ENCODE data around the gene MAP2K5.
"Not testable (repeated sequence)": the region's sequence is repeated elsewhere in the genome, so short reads cannot be mapped to it uniquely, and the experiment has no call there.

MAP2K5 gene

GRCh38 chr15:67672834-67673233 is 130.3 kb downstream of the MAP2K5 start:
- DNase-seq (ENCODE audit: low read depth): not testable (repeated sequence)

GRCh38 chr15:67674983-67675382 is 132.5 kb downstream of the MAP2K5 start:
- DNase-seq (ENCODE audit: low read depth): no peak

- DNase-seq (ENCODE audit: low read depth): no peak
Measured at GRCh38 chr15:67678089-67678488, 135.6 kb downstream of the MAP2K5 start.

DNA sequence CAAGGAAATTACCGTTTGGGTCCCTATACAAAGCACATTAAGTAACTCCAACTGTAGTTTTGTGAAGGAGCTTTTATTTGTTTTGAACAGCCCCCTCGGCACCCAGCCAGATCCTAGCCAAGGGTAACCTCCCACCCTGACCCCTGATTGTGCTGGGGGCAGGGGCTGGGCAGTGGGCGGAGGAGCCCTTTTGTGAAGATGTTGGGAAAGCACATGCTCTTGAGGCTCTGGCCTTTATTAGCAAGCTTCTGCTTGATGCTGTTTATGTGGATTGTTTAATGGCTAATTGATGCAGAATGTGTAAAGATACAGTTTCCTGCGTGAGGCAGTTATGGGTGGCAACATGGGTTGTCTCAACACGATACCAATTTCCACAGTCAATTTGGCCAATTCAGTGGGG is 136.5 kb downstream of the MAP2K5 start:
- no peak for DNase-seq (ENCODE audit: low read depth)

DNA sequence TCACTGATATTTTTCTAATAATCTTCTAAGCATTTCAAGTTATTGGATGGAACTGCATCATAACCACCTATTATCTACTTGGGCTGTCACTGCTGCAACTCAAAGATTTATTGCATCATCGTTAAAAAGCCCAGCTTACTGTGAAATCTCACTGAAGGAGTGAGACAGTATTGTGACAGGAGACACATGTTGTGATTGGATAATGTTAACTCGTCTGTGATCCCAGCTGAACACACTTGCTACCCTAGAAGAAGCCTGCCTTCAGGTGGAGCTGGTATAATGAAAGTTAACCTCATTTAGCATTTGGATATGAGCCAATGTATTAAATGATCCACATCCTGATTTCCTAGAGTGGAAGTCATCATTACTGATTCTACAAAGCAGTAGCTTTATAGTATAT is 138.1 kb downstream of the MAP2K5 start:
- no peak for DNase-seq (ENCODE audit: low read depth)

DNA sequence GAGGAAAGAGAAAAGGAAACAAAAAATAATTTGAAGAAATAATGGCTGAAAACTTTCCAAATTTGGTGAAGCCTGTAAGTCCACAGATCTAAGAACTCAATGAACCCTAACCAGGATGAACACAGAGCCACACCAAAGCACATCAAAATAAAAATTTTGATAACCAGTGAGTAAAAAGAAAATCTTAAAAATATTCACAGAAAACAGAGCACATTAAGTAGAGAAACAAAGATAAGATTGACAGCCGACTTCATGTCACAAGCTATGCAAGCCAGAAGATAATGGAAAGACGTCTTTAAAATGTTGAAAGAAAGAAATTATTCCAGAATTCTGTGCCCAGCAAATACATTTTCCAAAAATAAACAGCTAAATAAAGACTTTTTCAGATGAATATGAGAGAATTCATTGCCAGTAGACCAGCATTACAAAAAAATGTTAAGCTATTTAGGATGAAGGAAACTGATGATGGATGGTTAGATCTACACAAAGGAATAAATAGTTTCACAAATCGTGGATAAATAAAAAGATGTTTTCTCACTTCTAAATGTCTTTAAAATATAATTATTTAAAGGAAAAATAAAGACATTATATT is 142.6 kb downstream of the MAP2K5 start:
- no peak for DNase-seq (ENCODE audit: low read depth)

- no peak for DNase-seq (ENCODE audit: low read depth)
Measured at GRCh38 chr15:67685716-67686115, 143.2 kb downstream of the MAP2K5 start.

- no peak for DNase-seq (ENCODE audit: low read depth)
Measured at GRCh38 chr15:67690936-67691335, 148.4 kb downstream of the MAP2K5 start.

- DNase-seq (ENCODE audit: low read depth): no peak
Measured at GRCh38 chr15:67691450-67691849, 148.9 kb downstream of the MAP2K5 start.

- no peak for DNase-seq (ENCODE audit: low read depth)
Measured at GRCh38 chr15:67692573-67692972, 150.1 kb downstream of the MAP2K5 start.

DNA sequence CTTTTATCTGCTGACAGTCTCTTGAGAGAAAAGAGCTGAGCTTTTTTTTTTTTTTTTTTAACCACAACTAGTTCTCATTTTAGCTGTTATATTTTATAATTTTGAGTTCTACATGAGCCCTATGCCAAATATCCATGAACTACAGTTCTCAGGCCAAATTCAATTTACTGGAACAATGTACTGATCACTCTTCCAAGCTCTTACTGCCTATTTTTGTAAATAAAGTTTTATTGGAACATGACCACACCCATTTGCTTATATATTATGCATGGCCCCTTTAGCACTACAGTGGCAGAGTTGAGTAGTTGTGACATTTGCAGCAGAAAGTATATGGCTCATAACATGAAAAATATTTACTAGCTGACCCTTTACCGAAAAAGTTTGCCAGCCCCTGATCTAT is 153.6 kb downstream of the MAP2K5 start:
- DNase-seq (ENCODE audit: low read depth): no peak

- DNase-seq (ENCODE audit: low read depth): no peak
Measured at GRCh38 chr15:67700023-67700422, 157.5 kb downstream of the MAP2K5 start.

GRCh38 chr15:67701669-67702068 is 159.2 kb downstream of the MAP2K5 start:
- DNase-seq (ENCODE audit: low read depth): no peak

DNA sequence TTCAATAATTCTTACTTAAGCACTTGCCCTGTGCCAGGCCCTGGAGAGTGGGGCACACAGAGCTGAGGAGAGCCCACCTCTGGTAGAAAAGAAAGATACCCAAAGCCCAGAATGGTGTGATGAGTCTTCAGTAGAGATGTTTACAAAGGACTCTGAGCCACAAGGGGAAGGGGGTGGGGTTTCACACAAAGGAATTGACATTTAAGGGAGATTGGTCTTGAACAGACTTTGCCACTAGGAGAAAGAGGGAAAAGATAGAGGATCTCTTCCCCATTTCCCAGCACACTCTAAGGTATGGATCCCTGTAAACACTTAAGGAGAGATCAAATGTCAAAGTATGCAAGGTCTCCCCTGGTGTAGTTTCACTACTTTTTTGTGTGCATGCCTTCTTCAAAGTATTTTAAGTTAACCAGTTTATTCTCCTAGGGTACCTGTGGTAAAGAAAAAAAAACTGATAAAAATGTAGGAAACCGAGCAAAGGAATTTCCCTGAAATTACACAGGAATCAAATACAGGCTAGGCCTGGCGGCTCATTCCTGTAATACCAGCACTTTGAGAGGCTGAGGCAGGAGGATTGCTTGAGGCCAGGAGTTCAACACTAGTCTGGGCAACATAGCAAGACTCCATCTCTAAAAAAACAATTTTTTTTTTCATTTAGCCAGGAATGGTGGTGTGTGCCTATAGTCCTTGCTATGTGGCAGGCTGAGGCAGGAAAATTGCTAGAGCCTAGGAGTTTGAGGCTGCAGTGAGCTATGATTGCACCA is 165.2 kb downstream of the MAP2K5 start:
- DNase-seq (ENCODE audit: low read depth): no peak

DNA sequence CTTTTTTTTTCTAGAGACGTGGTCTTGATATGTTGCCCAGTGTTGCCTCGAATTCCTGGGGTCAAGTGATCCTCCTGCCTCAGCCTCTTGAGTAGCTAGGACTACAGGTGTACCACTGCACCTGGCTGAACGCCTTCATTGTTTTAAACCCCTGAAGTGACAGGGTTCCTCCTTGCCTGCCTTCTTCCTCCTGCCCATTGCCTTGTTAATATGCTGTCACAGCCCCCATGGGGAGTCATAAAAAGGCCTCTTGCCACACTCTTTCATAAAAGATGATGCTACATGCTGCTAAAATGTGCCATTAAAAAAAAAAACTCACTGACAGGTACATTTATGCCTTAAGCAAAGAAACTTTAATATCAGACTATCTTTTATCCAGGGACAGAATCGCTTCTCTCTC is 166.0 kb downstream of the MAP2K5 start:
- no peak for DNase-seq (ENCODE audit: low read depth)

- no peak for DNase-seq (ENCODE audit: low read depth)
Measured at GRCh38 chr15:67715170-67715569, 172.7 kb downstream of the MAP2K5 start.

DNA sequence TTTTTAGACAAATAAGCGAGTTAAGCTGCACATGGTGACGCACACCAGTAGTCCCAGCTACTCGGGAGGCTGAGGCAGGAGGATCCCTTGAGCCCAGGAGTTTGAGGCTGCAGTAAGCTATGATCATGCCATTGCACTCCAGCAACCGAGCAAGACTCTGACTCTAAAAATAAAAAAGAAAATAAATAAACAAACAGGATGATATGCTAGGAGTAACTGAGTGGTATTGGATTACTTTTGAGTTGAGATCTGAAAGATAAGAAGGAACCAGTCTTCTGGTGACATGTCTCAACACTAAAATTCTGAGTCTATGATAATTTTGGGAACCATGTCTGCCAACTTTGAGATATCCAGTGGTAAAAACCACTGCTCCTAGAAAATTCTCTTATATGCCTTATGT is 173.7 kb downstream of the MAP2K5 start:
- no peak for DNase-seq (ENCODE audit: low read depth)

GRCh38 chr15:67717776-67718175 is 175.3 kb downstream of the MAP2K5 start:
- no peak for DNase-seq (ENCODE audit: low read depth)

GRCh38 chr15:67719330-67719959 is 176.9 kb downstream of the MAP2K5 start:
- no peak for DNase-seq (ENCODE audit: low read depth)

DNA sequence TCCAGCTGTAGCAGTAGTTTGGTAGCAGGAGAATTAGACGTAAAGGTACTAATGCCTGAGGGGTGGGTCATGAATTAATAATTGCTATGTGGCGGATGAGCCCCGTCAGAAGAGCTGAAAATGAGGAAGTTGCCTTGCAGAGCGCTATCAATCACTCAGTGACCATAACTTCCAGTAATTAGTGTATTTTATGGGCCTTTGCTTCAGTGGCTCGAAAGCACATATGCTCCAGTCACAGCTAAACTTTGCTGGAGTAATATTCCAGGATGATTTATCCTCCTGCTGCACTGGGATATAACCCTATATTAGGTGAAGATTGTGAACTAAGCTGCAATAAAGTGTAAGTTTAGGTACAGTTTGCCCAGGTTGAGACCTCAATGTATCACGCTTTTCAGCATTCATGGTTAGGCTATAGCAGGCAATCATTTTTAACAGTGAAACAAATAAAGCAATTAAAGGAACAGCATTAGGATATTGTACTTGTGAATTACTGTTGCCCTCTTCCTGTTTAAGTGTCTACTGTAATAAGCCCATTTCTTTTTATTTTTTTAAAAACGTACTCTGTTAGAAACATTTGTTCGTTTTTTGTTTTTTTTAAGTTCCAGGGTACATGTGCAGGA is 178.2 kb downstream of the MAP2K5 start:
- no peak for DNase-seq (ENCODE audit: low read depth)

- no peak for DNase-seq (ENCODE audit: low read depth)
Measured at GRCh38 chr15:67722030-67722817, 179.7 kb downstream of the MAP2K5 start.
